PC-9 (cell line): Measurements from ENCODE around the gene MTHFD2. TPM values are rescaled to one million over a fixed set of nuclear protein-coding genes. Genes with fewer than 3 reads are reported as not detected.

Experiments
- BruUV-seq: library from RNA; stranded (reverse); fragments of 400-500 nt; replicated peaks from 2 replicates; lab custom pipeline; 2021; lab: Mats Ljungman, UMichigan
- CTCF ChIA-PET: fragments of 300-600 bp; sonication (Branson Sonifier 250); formaldehyde crosslinking; loops from one replicate; lab custom pipeline; 2022; ENCODE audit warnings: antibody characterized with exemption; lab: Charles Lee
- POLR2A ChIA-PET: fragments of 300-600 bp; sonication (Branson Sonifier 250); formaldehyde crosslinking; loops from one replicate; lab custom pipeline; 2022; ENCODE audit warnings: antibody characterized with exemption; ENCODE audit not compliant: unreplicated experiment; lab: Charles Lee
- DNase-seq, 2 experiments: peaks; one replicate each; pipeline versions ENCODE4 v3.0.0 to v3.0.0-alpha.2; 2015 to 2022; ENCODE audit warnings: mixed read lengths in 1 of 2
- H2AFZ ChIP-seq: fragments of 200-600 bp; sonication (generic); 2 replicates; pipeline ENCODE4 v1.8.1; 2017; ENCODE audit warnings: antibody characterized with exemption
- H3F3A ChIP-seq: fragments of 200-600 bp; sonication (generic); 2 replicates; pipeline ENCODE4 v1.8.1; 2017; ENCODE audit warnings: antibody characterized with exemption, mild to moderate bottlenecking, low read depth; ENCODE audit not compliant: insufficient read depth
- H3K27ac ChIP-seq: fragments of 200-600 bp; sonication (generic); 2 replicates; pipeline ENCODE4 v1.6.1; 2016; ENCODE audit warnings: mixed run types
- H3K27me3 ChIP-seq: fragments of 200-600 bp; sonication (generic); 2 replicates; pipeline ENCODE4 v1.6.1; 2016; ENCODE audit warnings: low read depth, mixed run types; ENCODE audit not compliant: insufficient read depth
- H3K36me3 ChIP-seq: fragments of 200-600 bp; sonication (generic); 2 replicates; pipeline ENCODE4 v1.6.1; 2016; ENCODE audit warnings: low read depth, mixed run types
- H3K4me1 ChIP-seq: fragments of 200-600 bp; sonication (generic); replicated peaks from 2 replicates; pipeline ENCODE4 v1.6.1; 2016; ENCODE audit warnings: mixed run types; ENCODE audit not compliant: insufficient read depth
- H3K4me2 ChIP-seq: fragments of 200-600 bp; sonication (generic); 2 replicates; pipeline ENCODE4 v1.6.1; 2017; ENCODE audit warnings: mixed run types
- H3K4me3 ChIP-seq: fragments of 200-600 bp; sonication (generic); 2 replicates; pipeline ENCODE4 v1.6.1; 2016; ENCODE audit warnings: mixed run types
- H3K79me2 ChIP-seq: fragments of 200-600 bp; sonication (generic); 2 replicates; pipeline ENCODE4 v1.6.1; 2017; ENCODE audit warnings: low read depth, mixed run types
- H3K9me2 ChIP-seq: fragments of 200-600 bp; sonication (generic); 2 replicates; pipeline ENCODE4 v1.8.1; 2017; ENCODE audit warnings: mild to moderate bottlenecking; ENCODE audit not compliant: insufficient read depth
- H3K9me3 ChIP-seq: fragments of 200-600 bp; sonication (generic); 2 replicates; pipeline ENCODE4 v1.8.1; 2016; ENCODE audit warnings: low read depth; ENCODE audit not compliant: insufficient read depth
- H4K20me1 ChIP-seq: fragments of 200-600 bp; sonication (generic); 2 replicates; pipeline ENCODE4 v1.8.1; 2017; ENCODE audit not compliant: insufficient read depth
- EZH2 ChIP-seq: fragments of 200-600 bp; sonication (generic); IDR thresholded peaks from 2 replicates; pipeline ENCODE4 v1.8.0; 2017; ENCODE audit warnings: antibody characterized with exemption, low read depth
- intact Hi-C: fragments of 100-400 bp; cut with micrococcal nuclease; formaldehyde crosslinking; loops from one replicate; pipeline ENCODE4 v1.10.0; 2022; ENCODE audit not compliant: unreplicated experiment
- total RNA-seq: library from RNA; stranded (reverse); gene quantifications from 2 replicates; pipeline ENCODE4 v1.2.3, GENCODE V29; 2021
- TF ChIP-seq, protein P1 (sequence below): fragments of 200-600 bp; sonication (generic); conservative IDR thresholded peaks from 2 replicates; pipeline ENCODE4 v1.6.1; 2017; ENCODE audit warnings: mixed run types, antibody characterized with exemption, mild to moderate bottlenecking, moderate library complexity

MTHFD2 gene
- total RNA-seq, 1 experiment from 2014 or later = 192 TPM

DNA sequence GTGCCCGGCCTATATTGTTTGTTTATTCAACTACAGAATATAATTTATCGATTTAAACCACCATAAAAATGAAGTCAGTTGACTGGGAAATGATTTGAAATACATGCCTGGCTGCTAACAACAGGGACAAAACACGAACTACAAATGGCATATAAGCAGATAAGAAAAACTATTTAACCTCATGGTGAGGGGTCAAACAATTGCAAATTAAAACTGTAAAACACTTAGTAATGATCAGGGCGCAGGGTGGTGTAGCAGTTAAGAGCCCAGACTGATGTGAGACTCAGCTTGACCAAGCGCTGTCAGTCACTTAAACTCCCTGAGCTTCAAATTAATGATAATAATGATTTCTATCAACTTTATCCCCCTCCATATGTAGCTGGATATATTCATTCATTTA, 6.7 kb downstream of the MTHFD2 start:
- CTCF ChIA-PET = interaction anchor here (0.6 to 0.8 kb wide), 2 partner anchors 56 to 952 kb away, joined by 3 to 4 read pairs; no protein-coding TSS in a partner anchor
- H3F3A ChIP-seq = peaks cover 70% of the 10 kb centered on the region
- no TSS peak for BruUV-seq
- H2AFZ ChIP-seq = no peak overlapping the region
- H3K4me1 ChIP-seq = peaks cover 56% of the 10 kb centered on the region
- H4K20me1 ChIP-seq = peaks cover 100% of the 10 kb centered on the region
- no peaks in the 10 kb centered on the region for H3K9me3 ChIP-seq
- peaks cover 95% of the 10 kb centered on the region for H3K36me3 ChIP-seq
- no peak overlapping the region for H3K4me3 ChIP-seq
- POLR2A ChIA-PET = no interaction called here
- intact Hi-C loops = no loop called here
- no peak for DNase-seq
- no peak for TF ChIP-seq EZH2
- TF ChIP-seq, protein P1, sequence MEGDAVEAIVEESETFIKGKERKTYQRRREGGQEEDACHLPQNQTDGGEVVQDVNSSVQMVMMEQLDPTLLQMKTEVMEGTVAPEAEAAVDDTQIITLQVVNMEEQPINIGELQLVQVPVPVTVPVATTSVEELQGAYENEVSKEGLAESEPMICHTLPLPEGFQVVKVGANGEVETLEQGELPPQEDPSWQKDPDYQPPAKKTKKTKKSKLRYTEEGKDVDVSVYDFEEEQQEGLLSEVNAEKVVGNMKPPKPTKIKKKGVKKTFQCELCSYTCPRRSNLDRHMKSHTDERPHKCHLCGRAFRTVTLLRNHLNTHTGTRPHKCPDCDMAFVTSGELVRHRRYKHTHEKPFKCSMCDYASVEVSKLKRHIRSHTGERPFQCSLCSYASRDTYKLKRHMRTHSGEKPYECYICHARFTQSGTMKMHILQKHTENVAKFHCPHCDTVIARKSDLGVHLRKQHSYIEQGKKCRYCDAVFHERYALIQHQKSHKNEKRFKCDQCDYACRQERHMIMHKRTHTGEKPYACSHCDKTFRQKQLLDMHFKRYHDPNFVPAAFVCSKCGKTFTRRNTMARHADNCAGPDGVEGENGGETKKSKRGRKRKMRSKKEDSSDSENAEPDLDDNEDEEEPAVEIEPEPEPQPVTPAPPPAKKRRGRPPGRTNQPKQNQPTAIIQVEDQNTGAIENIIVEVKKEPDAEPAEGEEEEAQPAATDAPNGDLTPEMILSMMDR = no peak
- H3K27me3 ChIP-seq = no peaks in the 10 kb centered on the region
- H3K9me2 ChIP-seq = no peaks in the 10 kb centered on the region
- H3K79me2 ChIP-seq = peaks cover 95% of the 10 kb centered on the region
- H3K27ac ChIP-seq = peak overlapping the region; percentile 66
- H3K4me2 ChIP-seq = peak overlapping the region; percentile 52

DNA sequence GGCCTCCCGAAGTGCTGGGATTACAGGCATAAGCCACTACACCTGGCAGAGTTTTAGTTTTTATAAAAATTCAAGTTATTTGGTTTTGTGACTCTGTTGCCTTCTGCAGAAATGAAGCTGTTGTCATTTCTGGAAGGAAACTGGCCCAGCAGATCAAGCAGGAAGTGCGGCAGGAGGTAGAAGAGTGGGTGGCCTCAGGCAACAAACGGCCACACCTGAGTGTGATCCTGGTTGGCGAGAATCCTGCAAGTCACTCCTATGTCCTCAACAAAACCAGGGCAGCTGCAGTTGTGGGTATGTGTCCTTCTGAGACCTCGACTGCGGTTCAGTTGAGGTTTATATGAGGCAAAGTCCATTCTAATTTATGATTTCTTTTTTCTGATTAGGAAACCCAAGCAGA, 7.2 kb downstream of the MTHFD2 start:
- ChIA-PET CTCF (interaction anchor here (0.6 to 0.8 kb wide), 3 partner anchors 56 to 952 kb away, joined by 3 to 4 read pairs (median 4); no protein-coding TSS in a partner anchor), POLR2A (interaction anchor here (0.6 to 1.0 kb wide), 3 partner anchors 27 to 266 kb away, joined by 5 to 19 read pairs (median 8); partner anchors contain the start of gene MOB1A)
- Histone ChIP-seq H3K79me2 (peaks cover 92% of the 10 kb centered on the region), H3K4me1 (peaks cover 52% of the 10 kb centered on the region), H3K9me3 (no peaks in the 10 kb centered on the region), H3K36me3 (peaks cover 95% of the 10 kb centered on the region), H3F3A (peaks cover 75% of the 10 kb centered on the region), H4K20me1 (peaks cover 100% of the 10 kb centered on the region), H3K4me2 (peak overlapping the region; percentile 52), H3K4me3 (no peak overlapping the region), H3K9me2 (no peaks in the 10 kb centered on the region), H3K27ac (peak overlapping the region; percentile 66), H2AFZ (no peak overlapping the region), H3K27me3 (no peaks in the 10 kb centered on the region)
- BruUV-seq = no TSS peak
- peak; percentile 76 to 82 for DNase-seq
- intact Hi-C loops = no loop called here
- TF ChIP-seq, protein P1 = no peak
- TF ChIP-seq EZH2 = no peak

DNA sequence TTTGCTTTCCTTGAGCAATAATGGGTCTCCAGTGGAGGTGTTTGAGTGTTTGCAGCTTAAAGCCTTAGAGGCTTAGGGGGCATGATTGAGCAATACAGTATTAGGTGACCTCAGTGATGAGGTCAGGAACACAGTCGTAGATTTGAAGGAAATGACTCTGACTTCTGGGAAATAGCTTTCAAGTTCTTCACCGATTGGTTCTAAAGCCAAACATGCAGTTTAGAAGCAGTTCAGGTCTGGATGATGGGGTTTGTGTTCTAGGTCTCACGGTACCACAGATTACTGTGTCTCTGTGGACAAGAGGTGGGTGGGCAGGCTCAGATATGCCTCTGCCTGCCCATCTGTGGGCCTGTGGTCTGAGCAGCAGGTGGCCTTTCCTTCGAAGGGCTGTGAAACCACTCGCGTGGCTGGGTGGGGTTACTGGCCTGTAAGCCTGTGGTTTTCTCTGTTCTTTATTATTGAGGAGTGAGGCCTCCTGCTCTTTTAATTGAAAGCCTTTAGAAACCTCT, 7.8 kb downstream of the MTHFD2 start:
- BruUV-seq = no TSS peak
- POLR2A ChIA-PET = interaction anchor here (0.6 to 1.0 kb wide), 3 partner anchors 28 to 265 kb away, joined by 5 to 19 read pairs (median 8); partner anchors contain the start of gene MOB1A
- intact Hi-C loops = no loop called here

More for the DNA sequence above, 7.8 kb downstream of the MTHFD2 start:
- no peaks in the 10 kb centered on the region for H3K9me3 ChIP-seq
- no peaks in the 10 kb centered on the region for H3K27me3 ChIP-seq
- H4K20me1 ChIP-seq = peaks cover 100% of the 10 kb centered on the region
- H3K27ac ChIP-seq = peak overlapping the region; percentile 66
- CTCF ChIA-PET = interaction anchor here (0.6 to 0.8 kb wide), 3 partner anchors 55 to 485 kb away, joined by 3 to 4 read pairs (median 4); no protein-coding TSS in a partner anchor
- no peak for TF ChIP-seq EZH2
- TF ChIP-seq, protein P1 = no peak
- H3K4me2 ChIP-seq = peak overlapping the region; percentile 52
- H3K36me3 ChIP-seq = peaks cover 95% of the 10 kb centered on the region
- peaks cover 86% of the 10 kb centered on the region for H3K79me2 ChIP-seq
- peak in 1 of 2 experiments; percentile 54 for DNase-seq
- H3K4me3 ChIP-seq = no peak overlapping the region
- no peak overlapping the region for H2AFZ ChIP-seq
- peaks cover 45% of the 10 kb centered on the region for H3K4me1 ChIP-seq
- H3K9me2 ChIP-seq = no peaks in the 10 kb centered on the region
- H3F3A ChIP-seq = peaks cover 79% of the 10 kb centered on the region
